Sigmoid colon (tissue), 7 donors: ENCODE measurements around the gene ITGA1. TPM values are rescaled to one million over a fixed set of nuclear protein-coding genes. Genes with fewer than 3 reads are reported as not detected.

Source experiments
- DNase-seq: peaks from one replicate; pipeline ENCODE4 v3.0.0-alpha.2; 2019
- H3K27ac ChIP-seq, 4 donors: fragments of 200-600 bp; sonication (generic); one replicate each; pipeline ENCODE4 v1.5.1; 2016 to 2019; ENCODE audit warnings: mild to moderate bottlenecking in 1 of 4
- H3K27me3 ChIP-seq, 3 donors: fragments of 200-600 bp; sonication (generic); one replicate each; pipeline ENCODE4 v1.5.1; 2019; ENCODE audit warnings: mild to moderate bottlenecking in 1 of 3
- H3K36me3 ChIP-seq, 4 donors: fragments of 200-600 bp; sonication (generic); one replicate each; pipeline ENCODE4 v1.5.1; 2016 to 2019
- H3K4me1 ChIP-seq, 4 donors: fragments of 200-600 bp; sonication (generic); one replicate each; pipeline ENCODE4 v1.5.1; 2017 to 2019
- H3K4me3 ChIP-seq, 4 donors: fragments of 200-600 bp; sonication (generic); one replicate each; pipeline ENCODE4 v1.5.1; 2017 to 2019; ENCODE audit warnings: mild to moderate bottlenecking in 2 of 4, moderate library complexity in 1 of 4
- H3K9me3 ChIP-seq, 4 donors: fragments of 200-600 bp in 3 of 4; sonication (generic) in 3 of 4; one replicate each; pipeline versions ENCODE4 v1.5.1 to v1.6.1; 2013 to 2019
- EP300 ChIP-seq, 4 donors: sonication (generic); formaldehyde crosslinking; IDR thresholded peaks; one replicate each; pipeline ENCODE4 v1.6.1; 2017; ENCODE audit warnings: antibody characterized with exemption in 4 of 4
- POLR2A ChIP-seq, 2 donors: fragments of 450-650 bp; IDR thresholded peaks; one replicate each; pipeline ENCODE4 v1.6.1; 2016; ENCODE audit warnings: antibody characterized with exemption in 2 of 2, mild to moderate bottlenecking in 2 of 2, moderate library complexity in 2 of 2
- POLR2AphosphoS5 ChIP-seq, 4 donors: sonication (generic); formaldehyde crosslinking; IDR thresholded peaks; one replicate each; pipeline ENCODE4 v1.6.1; 2017; ENCODE audit warnings: antibody characterized with exemption in 4 of 4
- WGBS, 2 donors: extraction: QIAGEN DNeasy Blood & Tissue Kit; methylation state at CpG; one replicate each; pipeline ENCODE4 v1.1.7; 2013; 5-methylcytosine and 5-hydroxymethylcytosine counted together
- intact Hi-C: fragments of 100-400 bp; cut with DNase I; formaldehyde crosslinking; loops from one replicate; pipeline ENCODE4 v1.15.1; 2023
- polyA plus RNA-seq, 3 donors: library from polyadenylated mRNA; stranded (reverse); fragments of 200-250 nt; gene quantifications; one replicate each; pipeline ENCODE4 v1.2.3, GENCODE V29; 2013
- small RNA-seq, 3 donors: library from RNA; depleted of rRNA; stranded (forward); fragments of <200 nt; gene quantifications; one replicate each; pipeline ENCODE3, GENCODE V24; 2016
- total RNA-seq, 4 donors: library from RNA; depleted of rRNA; stranded (reverse); fragments of >200 nt; gene quantifications; one replicate each; pipeline ENCODE4 v1.1.0, GENCODE V29; 2016
- TF ChIP-seq, protein P1 (sequence below), 4 experiments: fragments of 450-650 bp in 3 of 4; fragments of 200-600 bp in 1 of 4; IDR thresholded peaks; one replicate each; pipeline ENCODE4 v1.5.1; 2016 to 2019; ENCODE audit warnings: antibody characterized with exemption in 4 of 4, mild to moderate bottlenecking in 3 of 4, moderate library complexity in 2 of 4
- donor health status: healthy with polysubstance abuse.
- donor health status: Bipolar disorder and iron deficiency.
- donor health status: healthy.

ITGA1 gene
- total and polyA plus RNA-seq, 7 donors, result 1.8 to 511 (median 162) TPM

DNA sequence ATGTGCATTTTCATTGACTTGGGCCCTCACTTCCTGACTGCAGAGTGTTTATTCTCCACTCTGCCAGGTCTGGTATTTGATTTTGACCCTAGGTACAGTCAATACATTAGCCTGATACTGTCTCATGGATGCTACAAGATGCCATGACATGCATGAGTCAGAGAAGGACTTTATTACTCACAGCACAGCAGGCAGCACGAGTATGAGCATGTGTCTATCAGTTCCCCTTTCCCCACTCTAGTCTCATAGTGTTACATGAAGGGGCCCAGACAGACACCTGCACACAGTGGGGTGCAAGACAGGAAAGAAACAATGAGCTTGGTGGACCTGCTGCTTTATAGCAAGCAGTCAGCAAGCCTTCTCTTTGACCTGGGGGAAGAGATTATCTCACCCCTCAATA is 221.0 kb downstream of the ITGA1 start:
- no peak overlapping the region for H3K4me3 ChIP-seq
- H3K9me3 ChIP-seq, result no peaks in the 10 kb centered on the region
- no peak for TF ChIP-seq POLR2A (IDR thresholded peaks at IDR 0.05)
- TF ChIP-seq, protein P1, sequence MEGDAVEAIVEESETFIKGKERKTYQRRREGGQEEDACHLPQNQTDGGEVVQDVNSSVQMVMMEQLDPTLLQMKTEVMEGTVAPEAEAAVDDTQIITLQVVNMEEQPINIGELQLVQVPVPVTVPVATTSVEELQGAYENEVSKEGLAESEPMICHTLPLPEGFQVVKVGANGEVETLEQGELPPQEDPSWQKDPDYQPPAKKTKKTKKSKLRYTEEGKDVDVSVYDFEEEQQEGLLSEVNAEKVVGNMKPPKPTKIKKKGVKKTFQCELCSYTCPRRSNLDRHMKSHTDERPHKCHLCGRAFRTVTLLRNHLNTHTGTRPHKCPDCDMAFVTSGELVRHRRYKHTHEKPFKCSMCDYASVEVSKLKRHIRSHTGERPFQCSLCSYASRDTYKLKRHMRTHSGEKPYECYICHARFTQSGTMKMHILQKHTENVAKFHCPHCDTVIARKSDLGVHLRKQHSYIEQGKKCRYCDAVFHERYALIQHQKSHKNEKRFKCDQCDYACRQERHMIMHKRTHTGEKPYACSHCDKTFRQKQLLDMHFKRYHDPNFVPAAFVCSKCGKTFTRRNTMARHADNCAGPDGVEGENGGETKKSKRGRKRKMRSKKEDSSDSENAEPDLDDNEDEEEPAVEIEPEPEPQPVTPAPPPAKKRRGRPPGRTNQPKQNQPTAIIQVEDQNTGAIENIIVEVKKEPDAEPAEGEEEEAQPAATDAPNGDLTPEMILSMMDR (IDR thresholded peaks at IDR 0.05), result no peak
- TF ChIP-seq EP300 (IDR thresholded peaks at IDR 0.05), result no peak
- no peak for TF ChIP-seq POLR2AphosphoS5 (IDR thresholded peaks at IDR 0.05)
- H3K36me3 ChIP-seq, result no peaks in the 10 kb centered on the region
- H3K27ac ChIP-seq, result no peak overlapping the region
- H3K27me3 ChIP-seq, result no peaks in the 10 kb centered on the region
- no peak for DNase-seq
- peaks cover 0 to 13% (median 0%) of the 10 kb centered on the region in 4 donors for H3K4me1 ChIP-seq
- intact Hi-C loops, result no loop called here
- WGBS, 2 donors, result 8 to 29% methylated on average over 1 of the region's 1 CpG

Small RNAs within 50 kb of the gene (small RNA-seq; reads per million reads assigned to genes)
- 0 reads per million in 3 donors for gene B3GNTL1P1

Other genes with a start within 250 kb of the ITGA1 start
- 10 to 100 TPM; 37.1 to 60.1 (median 44.7) TPM for gene PELO, start within 50 bp of the ITGA1 start, total RNA-seq
- gene PELO, start within 50 bp of the ITGA1 start, polyA plus RNA-seq, result 1 to 10 TPM; 3.9 to 8.3 (median 7.8) TPM
- 1 to 10 TPM in 3 of 4 donors, under 1 TPM in 1; 0.99 to 1.9 (median 1.5) TPM for gene ITGA2, start 201.4 kb downstream of the ITGA1 start, total RNA-seq
- gene ITGA2, start 201.4 kb downstream of the ITGA1 start, polyA plus RNA-seq, result 1 to 10 TPM in 1 of 3 donors, under 1 TPM in 2; 0.60 to 4.9 (median 0.69) TPM